CD14-positive monocyte (primary cell): Measurements from ENCODE around the gene STK32C. TPM values are rescaled to one million over a fixed set of nuclear protein-coding genes. Genes with fewer than 3 reads are reported as not detected.
A peak's percentile ranks its signal among the peaks of the same experiment; 100 is the strongest.

Experiments used
- DNase-seq, 3 donors: peaks; one replicate each; pipeline ENCODE4 v3.0.0-alpha.2; 2011 to 2022
- H2AFZ ChIP-seq: 2 replicates; pipeline ENCODE4 v1.6.0; 2012; ENCODE audit warnings: mild to moderate bottlenecking, low read depth, low read length, inconsistent platforms; ENCODE audit not compliant: insufficient read depth, poor library complexity, severe bottlenecking
- H3K27ac ChIP-seq, 2 donors: 1 replicate in 1 of 2; 2 replicates in 1 of 2; pipeline ENCODE4 v1.5.1; 2012 to 2013; ENCODE audit warnings: low read length in 2 of 2, control low read depth in 1 of 2, inconsistent platforms in 1 of 2, low read depth in 1 of 2, mild to moderate bottlenecking in 1 of 2
- H3K27me3 ChIP-seq, 2 donors: one replicate each; pipeline versions ENCODE4 v1.6.0 to v1.6.1; 2011 to 2013; ENCODE audit warnings: low read length in 2 of 2; ENCODE audit not compliant: control insufficient read depth in 2 of 2, insufficient read depth in 2 of 2
- H3K36me3 ChIP-seq, 2 donors: replicated peaks in 1 of 2; 1 replicate in 1 of 2; 2 replicates in 1 of 2; pipeline versions ENCODE4 v1.5.1 to v1.6.1; 2012 to 2013; ENCODE audit warnings: low read length in 2 of 2, control low read depth in 1 of 2, inconsistent platforms in 1 of 2, mild to moderate bottlenecking in 1 of 2; ENCODE audit not compliant: insufficient read depth in 2 of 2, control insufficient read depth in 1 of 2
- H3K4me1 ChIP-seq, 2 donors: 1 replicate in 1 of 2; 2 replicates in 1 of 2; pipeline versions ENCODE4 v1.5.1 to v1.6.1; 2012 to 2013; ENCODE audit warnings: low read length in 2 of 2, control low read depth in 1 of 2, inconsistent platforms in 1 of 2, mild to moderate bottlenecking in 1 of 2, moderate library complexity in 1 of 2; ENCODE audit not compliant: insufficient read depth in 2 of 2, control insufficient read depth in 1 of 2
- H3K4me2 ChIP-seq: replicated peaks from 2 replicates; pipeline ENCODE3; 2012; ENCODE audit warnings: low read length, moderate library complexity, mild to moderate bottlenecking; ENCODE audit not compliant: poor library complexity, severe bottlenecking; ENCODE audit errors: extremely low read depth
- H3K4me3 ChIP-seq, 3 experiments: fragments of 200-600 bp in 1 of 3; sonication (generic) in 1 of 3; replicated peaks in 1 of 3; 1 replicate in 2 of 3; 2 replicates in 1 of 3; pipeline ENCODE4 v1.5.1; 2011 to 2013; ENCODE audit warnings: low read length in 3 of 3, mild to moderate bottlenecking in 3 of 3, control low read depth in 2 of 3, low read depth in 2 of 3, inconsistent platforms in 1 of 3, moderate library complexity in 1 of 3
- H3K79me2 ChIP-seq: 2 replicates; pipeline ENCODE4 v1.6.0; 2012; ENCODE audit warnings: mild to moderate bottlenecking, control low read depth, inconsistent platforms, low read length, moderate library complexity; ENCODE audit not compliant: insufficient read depth
- H3K9ac ChIP-seq: 2 replicates; pipeline ENCODE4 v1.6.0; 2017; ENCODE audit warnings: low read length, mild to moderate bottlenecking; ENCODE audit not compliant: insufficient read depth, poor library complexity, severe bottlenecking
- H3K9me3 ChIP-seq, 2 donors: replicated peaks in 1 of 2; 1 replicate in 1 of 2; 2 replicates in 1 of 2; pipeline versions ENCODE4 v1.5.1 to v1.6.1; 2012 to 2013; ENCODE audit warnings: low read length in 2 of 2, control low read depth in 1 of 2; ENCODE audit not compliant: control insufficient read depth in 1 of 2, insufficient read depth in 1 of 2
- H4K20me1 ChIP-seq: 2 replicates; pipeline ENCODE4 v1.6.0; 2012; ENCODE audit warnings: mild to moderate bottlenecking, low read length, control low read depth, moderate library complexity; ENCODE audit not compliant: insufficient read depth
- H3K27ac Mint-ChIP-seq, 7 donors: one replicate each; pipeline ENCODE4 v1.8.0; 2020; ENCODE audit warnings: mild to moderate bottlenecking in 7 of 7, mixed read lengths in 7 of 7, moderate library complexity in 6 of 7, inconsistent platforms in 2 of 7
- H3K27me3 Mint-ChIP-seq, 3 donors: one replicate each; pipeline ENCODE4 v1.8.0; 2021 to 2022; ENCODE audit warnings: low read depth in 3 of 3, mild to moderate bottlenecking in 3 of 3, mixed read lengths in 3 of 3, moderate library complexity in 3 of 3, inconsistent platforms in 1 of 3
- H3K36me3 Mint-ChIP-seq, 2 donors: one replicate each; pipeline ENCODE4 v1.8.0; 2020; ENCODE audit warnings: mixed read lengths in 2 of 2, inconsistent platforms in 1 of 2, mild to moderate bottlenecking in 1 of 2
- H3K4me1 Mint-ChIP-seq: one replicate; pipeline ENCODE4 v1.8.0; 2020; ENCODE audit warnings: mild to moderate bottlenecking, mixed read lengths
- H3K4me3 Mint-ChIP-seq, 2 donors: one replicate each; pipeline ENCODE4 v1.8.0; 2020; ENCODE audit warnings: mild to moderate bottlenecking in 2 of 2, mixed read lengths in 2 of 2, moderate library complexity in 1 of 2
- H3K9me3 Mint-ChIP-seq, 7 donors: one replicate each; pipeline ENCODE4 v1.8.0; 2020 to 2022; ENCODE audit warnings: mixed read lengths in 7 of 7, mild to moderate bottlenecking in 6 of 7, moderate library complexity in 6 of 7, inconsistent platforms in 2 of 7
- CTCF ChIP-seq: fragments of 200-600 bp; IDR thresholded peaks from one replicate; pipeline ENCODE4 v1.8.0; 2022; ENCODE audit warnings: antibody characterized with exemption, mild to moderate bottlenecking
- WGBS: methylation state at CpG from one replicate; pipeline ENCODE4 v1.1.5; 2013; ENCODE audit warnings: missing lambda C conversion rate; ENCODE audit not compliant: insufficient coverage; 5-methylcytosine and 5-hydroxymethylcytosine counted together
- intact Hi-C, 2 donors: fragments of 100-400 bp; cut with micrococcal nuclease; formaldehyde crosslinking; loops; one replicate each; pipeline versions ENCODE4 v1.15.0 to v1.15.1; 2023
- polyA plus RNA-seq, 3 donors: library from polyadenylated mRNA; depleted of rRNA in 1 of 3; unstranded in 2 of 3; stranded (reverse) in 1 of 3; fragments of 300-500 nt in 2 of 3; fragments of >200 nt in 1 of 3; fragmentation: Illumina TruSeq in 2 of 3; gene quantifications; 1 replicate in 2 of 3; 2 replicates in 1 of 3; pipeline ENCODE4 v1.2.3, GENCODE V29; 2012 to 2021

The STK32C gene
- polyA plus RNA-seq, 3 donors: 13.6 to 22.8 (median 18.4) TPM

- H3K4me2 ChIP-seq: no peak overlapping the region
- H3K4me3 ChIP-seq: no peak overlapping the region
- H3K4me1 ChIP-seq: no peaks in the 10 kb centered on the region
- intact Hi-C loops: no loop called here
- no peaks in the 10 kb centered on the region for H4K20me1 ChIP-seq
- no peaks in the 10 kb centered on the region for H3K79me2 ChIP-seq
- no peak overlapping the region for H3K4me3 Mint-ChIP-seq
- H2AFZ ChIP-seq: no peak overlapping the region
- DNase-seq: no peak
- peaks cover 0 to 4% (median 1%) of the 10 kb centered on the region in 7 donors for H3K9me3 Mint-ChIP-seq
- no peak overlapping the region for H3K27ac ChIP-seq
- H3K27me3 ChIP-seq: peaks cover 0 to 5% of the 10 kb centered on the region in 2 donors
- 90% methylated on average over 8 of the region's 17 CpGs for WGBS
- H3K27me3 Mint-ChIP-seq: peaks cover 9 to 10% (median 9%) of the 10 kb centered on the region in 3 donors
- H3K9ac ChIP-seq: no peak overlapping the region
- no peaks in the 10 kb centered on the region for H3K4me1 Mint-ChIP-seq
- TF ChIP-seq CTCF: no peak
- peaks cover 0 to 5% of the 10 kb centered on the region in 2 donors for H3K9me3 ChIP-seq
- H3K36me3 Mint-ChIP-seq: no peaks in the 10 kb centered on the region
- H3K36me3 ChIP-seq: no peaks in the 10 kb centered on the region
- no peak overlapping the region for H3K27ac Mint-ChIP-seq
These were observed 143.8 kb downstream of the STK32C start for GRCh38 chr10:132163826-132164515.

DNA sequence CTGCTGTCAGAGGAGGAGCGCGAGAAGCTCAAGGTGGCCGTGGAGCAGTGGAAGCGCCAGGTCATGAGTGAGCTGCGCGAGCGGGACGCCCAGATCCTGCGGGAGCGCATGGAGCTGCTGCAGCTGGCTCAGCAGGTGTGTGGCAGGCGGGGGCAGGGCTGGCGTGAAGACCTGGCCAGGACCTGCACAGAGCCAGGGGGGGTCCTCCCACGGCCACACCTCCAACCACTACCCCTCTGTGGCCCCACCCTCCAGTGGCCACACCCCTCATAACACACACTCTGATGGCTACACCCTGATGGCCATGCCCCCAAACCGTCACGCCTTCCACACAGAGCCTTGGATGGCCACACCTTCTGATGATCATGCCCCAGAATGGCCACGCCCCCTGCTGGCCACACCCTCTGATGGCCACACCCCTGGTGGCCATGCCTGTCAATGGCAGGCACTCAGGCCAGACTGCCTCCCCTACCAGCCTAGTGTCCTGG is 144.4 kb downstream of the STK32C start:
- H3K36me3 ChIP-seq: no peaks in the 10 kb centered on the region
- H4K20me1 ChIP-seq: no peaks in the 10 kb centered on the region
- Mint-ChIP-seq H3K4me1 (no peaks in the 10 kb centered on the region), H3K27ac (peak overlapping the region in 2 of 7 donors; percentile 52 to 70), H3K4me3 (no peak overlapping the region), H3K27me3 (peaks cover 9 to 10% (median 9%) of the 10 kb centered on the region in 3 donors), H3K9me3 (peaks cover 0 to 7% (median 3%) of the 10 kb centered on the region in 7 donors), H3K36me3 (no peaks in the 10 kb centered on the region)
- WGBS: 68% methylated on average over 16 of the region's 16 CpGs
- H3K79me2 ChIP-seq: no peaks in the 10 kb centered on the region
- intact Hi-C loops: no loop called here
- no peak for TF ChIP-seq CTCF
- H3K27ac ChIP-seq: no peak overlapping the region
- no peak overlapping the region for H2AFZ ChIP-seq
- no peak overlapping the region for H3K4me2 ChIP-seq
- H3K9me3 ChIP-seq: peaks cover 0 to 5% of the 10 kb centered on the region in 2 donors
- H3K4me3 ChIP-seq: no peak overlapping the region
- peak in 2 of 3 donors; percentile 6 to 23 for DNase-seq
- no peaks in the 10 kb centered on the region for H3K4me1 ChIP-seq
- peaks cover 0 to 5% of the 10 kb centered on the region in 2 donors for H3K27me3 ChIP-seq
- H3K9ac ChIP-seq: no peak overlapping the region
